KG1 (cell line): Measurements from ENCODE around the gene VTCN1.
"Not testable (repeated sequence)": the region's sequence is repeated elsewhere in the genome, so short reads cannot be mapped to it uniquely, and the experiment has no call there.

Experiments used
- DNase-seq: peaks from one replicate; lab custom pipeline; 2025; lab: John Stamatoyannopoulos, UW

VTCN1 gene

GRCh38 chr1:117123274-117123673 is 87.5 kb downstream of the VTCN1 start:
- DNase-seq, result no peak

DNA sequence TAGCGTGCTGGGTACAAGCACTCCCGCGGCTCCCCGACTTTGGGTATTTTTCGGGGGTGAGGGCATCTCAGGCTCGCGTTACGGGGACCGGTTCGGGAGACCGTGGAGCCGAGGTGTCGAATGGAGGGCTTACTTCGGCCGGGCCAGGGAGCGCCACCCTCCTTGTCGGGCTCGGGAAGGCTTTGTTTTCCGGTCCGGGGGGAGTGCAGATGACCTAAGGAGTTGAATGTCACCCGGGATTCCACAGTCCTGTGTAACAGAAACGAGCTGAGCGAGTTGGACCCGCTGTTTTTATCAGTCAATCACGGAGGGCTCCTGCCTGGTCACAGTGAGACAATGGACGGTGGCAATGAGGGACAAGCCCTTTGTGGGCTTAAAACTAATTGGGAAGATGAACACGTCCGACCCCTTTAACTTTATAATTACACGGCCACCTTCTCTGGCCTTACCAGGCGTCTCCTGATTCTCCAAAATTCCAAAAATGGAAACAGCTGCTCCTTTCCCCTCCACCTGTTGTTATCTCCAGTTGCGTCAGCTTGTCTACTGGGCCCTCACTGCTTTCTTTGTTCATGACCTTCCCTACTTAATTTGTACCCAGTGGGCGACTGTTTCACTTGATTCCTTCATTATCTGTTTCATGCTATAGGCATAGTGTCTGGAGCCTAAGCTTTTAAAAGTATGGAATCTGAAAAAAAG is 88.2 kb downstream of the VTCN1 start:
- DNase-seq, result no peak

DNA sequence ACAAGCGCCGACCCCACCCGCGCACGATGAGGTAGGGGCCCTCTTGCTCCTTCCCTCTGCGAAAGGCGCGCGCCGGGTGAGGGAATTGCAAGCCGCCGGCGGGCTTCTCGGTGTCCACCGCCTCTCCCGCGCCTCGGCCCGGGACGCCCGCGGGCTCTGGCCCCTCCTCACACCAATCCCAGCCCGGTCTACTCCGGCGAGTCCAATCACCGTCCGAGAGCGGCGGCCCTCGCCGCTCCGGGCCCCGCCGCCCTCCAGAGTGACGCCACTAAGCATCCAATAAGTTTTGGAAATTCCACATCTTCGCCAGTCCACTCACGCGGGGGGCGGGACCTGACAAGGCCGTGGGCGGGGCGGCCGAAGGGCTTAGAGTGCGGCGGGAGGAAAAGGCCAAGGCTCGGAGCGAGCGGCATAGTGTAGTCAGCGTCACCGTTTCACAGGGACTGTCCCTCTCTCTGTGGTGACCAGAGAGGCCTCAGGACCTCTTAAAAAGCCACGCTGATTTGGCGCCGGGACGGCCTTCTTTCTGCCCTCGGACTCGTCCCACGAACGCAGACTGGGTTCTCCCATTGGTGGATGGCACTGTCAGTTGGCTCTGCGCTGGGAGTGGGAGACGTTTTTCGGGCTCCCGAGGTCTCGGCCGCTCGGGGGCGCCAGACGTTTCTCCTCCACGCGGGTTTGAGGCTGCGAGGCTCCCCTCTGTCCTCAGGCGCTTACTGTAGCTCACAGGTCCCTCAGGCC is 89.0 kb downstream of the VTCN1 start, which contains the start of gene TRIM45:
Gene TRIM45, minus strand, starts transcription at position 161 of the 741 bp plus-strand sequence. CDS start 548 bp downstream, outside the sequence.
- peak; percentile 77 for DNase-seq

GRCh38 chr1:117120774-117121588 is 89.7 kb downstream of the VTCN1 start:
- no peak for DNase-seq

GRCh38 chr1:117119144-117119543 is 91.6 kb downstream of the VTCN1 start:
- not testable (repeated sequence) for DNase-seq

DNA sequence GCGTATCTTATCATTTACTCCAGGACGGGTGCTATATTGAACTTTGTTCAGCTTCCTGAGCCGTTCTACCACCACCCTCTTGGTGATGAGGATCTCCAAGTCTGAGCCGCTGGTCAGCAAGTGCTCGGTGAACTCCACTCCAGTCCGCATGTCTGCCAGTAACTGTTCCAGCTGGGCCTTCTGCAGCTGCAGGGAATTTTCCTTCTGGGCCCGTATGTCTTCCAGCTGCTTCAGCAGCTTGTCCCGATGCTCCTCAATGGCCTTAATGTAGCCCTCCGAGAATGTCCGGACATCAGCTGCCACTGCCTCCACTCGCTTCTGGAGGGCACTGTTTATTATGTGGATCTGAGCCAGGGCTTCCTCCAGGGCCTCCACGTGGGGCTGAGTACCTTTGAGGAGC is 92.6 kb downstream of the VTCN1 start:
- DNase-seq, result no peak

DNA sequence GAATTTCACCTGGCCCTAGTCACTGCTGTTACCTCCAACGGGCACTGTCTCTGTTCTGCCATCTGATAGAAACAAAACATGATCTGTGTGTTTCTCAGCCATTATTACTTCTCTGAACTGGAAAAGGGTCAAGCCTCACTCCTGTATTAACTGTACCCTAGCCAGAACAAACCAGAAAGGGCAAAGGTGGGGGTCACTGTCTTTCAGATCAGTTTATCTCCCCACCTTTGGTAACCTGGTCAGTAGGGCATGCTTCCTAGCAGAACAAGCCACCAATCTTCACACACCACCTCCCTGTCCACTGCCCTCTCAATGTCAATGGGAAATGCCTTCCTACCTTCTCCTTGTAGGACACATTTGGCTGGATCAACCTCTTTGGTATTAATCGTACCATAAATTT is 93.0 kb downstream of the VTCN1 start:
- DNase-seq, result no peak

DNA sequence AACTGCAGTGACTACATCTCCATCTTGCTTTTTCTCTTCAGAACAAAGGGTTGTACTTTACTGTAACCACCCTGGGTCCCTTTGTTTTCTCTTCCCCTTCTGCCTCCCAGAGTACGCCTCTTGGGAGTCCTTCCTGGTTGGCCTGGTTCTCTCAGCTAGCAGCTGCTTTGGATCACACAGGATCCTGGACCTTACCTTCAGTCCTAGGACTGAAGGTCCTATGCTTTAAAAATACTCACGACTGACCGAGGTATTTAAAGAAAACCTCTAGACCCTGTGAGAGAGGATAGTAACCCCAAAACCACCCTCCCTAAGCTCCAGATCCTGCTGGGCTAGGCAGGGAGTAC is 94.0 kb downstream of the VTCN1 start:
- DNase-seq, result no peak

DNA sequence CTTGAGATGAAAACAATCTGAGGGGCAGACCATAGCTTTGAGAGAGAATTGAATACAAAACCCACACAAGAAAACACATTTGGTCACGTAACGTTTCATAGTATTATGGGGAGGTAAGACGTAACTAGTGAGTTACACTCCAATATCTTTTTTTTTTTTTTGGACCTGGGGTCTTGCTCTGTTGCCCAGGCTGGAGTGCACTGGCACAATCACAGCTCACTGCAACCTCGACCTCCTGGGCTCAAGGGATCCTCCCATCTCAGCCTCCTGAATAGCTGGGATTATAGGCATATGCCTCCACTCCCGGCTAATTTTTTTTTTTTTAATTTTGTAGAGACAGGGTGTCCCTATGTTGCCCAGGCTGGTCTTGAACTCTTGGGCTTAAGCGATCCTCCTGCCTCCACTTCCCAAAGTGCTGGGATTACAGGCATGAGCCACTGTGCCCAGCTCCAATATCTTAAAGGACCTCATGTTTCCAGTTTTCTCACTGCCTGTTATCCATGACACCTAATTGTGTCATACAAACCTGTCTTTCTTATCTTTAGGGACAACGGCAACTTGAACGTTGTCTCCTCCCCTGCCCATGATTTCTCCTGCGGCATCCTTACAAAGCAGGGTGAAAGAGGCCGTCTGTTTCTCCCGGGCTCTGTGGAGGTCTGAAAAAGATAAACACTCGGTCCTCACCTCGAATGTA is 94.5 kb downstream of the VTCN1 start:
- DNase-seq, result no peak

- no peak for DNase-seq
Observed at GRCh38 chr1:117114877-117115276, 95.8 kb downstream of the VTCN1 start.

- no peak for DNase-seq
Observed at GRCh38 chr1:117113199-117113598, 97.5 kb downstream of the VTCN1 start.

DNA sequence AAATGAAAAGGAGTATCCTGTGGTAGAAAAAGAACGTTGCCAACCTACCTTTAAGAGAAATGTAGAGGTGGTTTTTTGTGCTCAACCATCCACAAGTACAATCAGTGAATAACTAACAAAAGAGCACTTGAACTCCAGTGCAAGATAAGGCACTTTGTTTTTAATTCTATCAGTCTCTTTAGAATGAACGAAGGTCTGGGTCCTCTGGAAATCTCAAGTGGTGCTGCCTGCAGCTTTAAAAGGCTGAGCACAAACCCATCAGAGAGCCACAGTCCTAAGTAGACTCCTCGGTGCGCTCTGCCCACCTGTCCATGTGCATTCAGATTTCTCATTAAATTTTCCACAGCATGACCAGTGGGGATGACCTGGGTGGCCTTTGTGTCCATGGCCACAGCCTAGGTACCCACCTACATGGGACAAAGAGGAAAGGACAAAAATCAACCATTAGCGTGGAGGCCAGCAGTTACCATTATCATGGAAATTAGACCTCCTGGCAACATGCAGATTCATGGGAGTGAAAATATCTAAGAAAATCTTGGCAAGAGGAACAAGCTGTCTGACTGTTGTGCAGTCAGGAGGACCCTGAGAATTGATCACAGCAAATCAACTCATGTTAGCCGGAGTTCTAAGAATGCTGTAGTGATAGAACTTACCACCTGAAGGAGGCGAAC is 98.5 kb downstream of the VTCN1 start:
- DNase-seq, result no peak

DNA sequence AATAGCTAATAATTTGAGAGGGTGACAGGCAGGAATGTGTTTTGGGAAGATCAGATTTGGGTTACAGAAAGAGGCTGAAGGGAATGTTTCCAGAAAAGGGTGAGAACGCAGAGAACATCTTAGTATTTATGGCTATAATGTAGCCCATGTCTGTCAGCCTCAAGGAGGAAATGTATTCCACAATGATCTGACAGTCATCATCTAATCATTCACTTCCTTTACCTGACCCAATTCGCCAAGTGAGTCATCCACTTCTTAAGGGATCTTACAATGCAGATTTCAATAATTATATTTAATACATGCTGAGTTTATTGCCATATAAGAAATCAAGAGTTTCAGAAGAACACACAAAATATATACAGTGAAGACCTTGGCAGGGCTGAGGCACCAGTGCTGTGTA is 100.0 kb downstream of the VTCN1 start:
- no peak for DNase-seq

DNA sequence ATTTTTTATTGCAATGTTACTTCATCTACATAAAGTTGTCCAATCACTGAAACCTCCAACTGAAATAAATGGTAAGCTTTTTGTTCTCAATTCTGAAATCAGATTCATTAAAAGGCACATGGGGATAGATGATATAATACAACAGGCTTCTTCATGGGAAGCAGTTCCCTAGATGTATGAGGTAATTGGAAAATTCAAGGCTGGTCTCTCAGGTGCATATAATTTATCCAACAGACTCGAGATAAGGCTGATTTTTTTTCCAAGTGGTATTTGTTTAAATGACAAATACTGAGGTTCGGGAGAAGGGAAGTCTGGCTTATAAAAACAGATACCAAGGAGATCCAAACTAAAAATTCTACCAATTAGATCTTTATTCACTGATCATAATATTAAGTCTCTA is 103.4 kb downstream of the VTCN1 start:
- no peak for DNase-seq

GRCh38 chr1:117106478-117106877 is 104.2 kb downstream of the VTCN1 start:
- no peak for DNase-seq

- no peak for DNase-seq
Observed at GRCh38 chr1:117105722-117106121, 105.0 kb downstream of the VTCN1 start.

DNA sequence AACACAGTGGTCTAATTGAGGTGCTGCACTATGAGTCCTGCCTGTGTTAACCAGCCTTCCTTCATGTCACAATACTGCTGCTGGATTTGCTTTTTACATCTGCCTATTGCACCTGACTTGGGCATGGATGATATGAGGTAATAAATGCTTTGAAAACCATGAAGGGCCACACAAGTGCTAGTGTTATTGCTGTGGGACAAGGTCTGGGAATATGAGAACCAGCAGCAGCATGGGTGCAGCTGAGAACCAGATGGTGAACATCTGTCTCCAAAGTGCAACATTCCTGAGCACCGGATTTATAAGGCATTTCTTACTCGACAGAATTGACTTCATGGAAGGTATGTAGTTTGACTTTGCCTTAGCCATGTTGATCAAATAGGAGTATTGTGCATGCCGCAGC is 105.7 kb downstream of the VTCN1 start:
- DNase-seq, result no peak

DNA sequence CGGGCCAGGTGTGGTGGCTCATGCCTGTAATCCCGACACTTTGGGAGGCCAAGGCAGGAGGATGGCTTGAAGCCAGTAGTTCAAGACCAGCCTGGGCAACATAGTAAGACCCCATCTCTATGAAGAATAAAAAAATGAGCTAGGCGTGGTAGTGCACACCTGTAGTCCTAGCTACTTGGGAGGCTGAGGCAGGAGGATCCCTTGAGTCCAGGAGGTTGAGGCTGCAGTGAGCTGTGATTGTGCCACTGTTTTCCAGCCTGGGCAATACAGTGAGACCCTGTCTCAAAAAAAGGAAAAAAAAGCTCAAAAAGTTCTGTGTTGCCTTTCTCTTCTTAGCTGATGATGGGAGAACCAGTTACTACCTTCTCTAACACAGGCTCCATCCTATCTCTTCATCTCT is 108.9 kb downstream of the VTCN1 start:
- DNase-seq, result not testable (repeated sequence)

DNA sequence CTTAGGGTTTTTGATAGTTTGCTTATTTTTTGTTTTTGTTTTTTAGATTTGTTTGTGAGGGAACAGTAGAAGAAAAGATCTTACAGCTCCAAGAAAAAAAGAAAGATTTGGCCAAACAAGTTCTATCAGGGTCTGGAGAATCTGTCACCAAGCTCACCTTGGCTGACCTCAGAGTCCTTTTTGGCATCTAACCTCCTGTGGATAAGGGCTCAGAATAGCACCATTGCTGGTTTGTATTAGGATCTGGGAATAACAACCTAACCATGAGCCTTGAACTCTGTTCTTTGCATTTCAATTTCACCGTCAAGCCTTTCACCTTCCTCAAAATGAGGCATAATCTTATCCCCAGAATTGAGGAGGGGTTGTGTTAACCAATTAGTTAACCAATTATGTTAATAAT is 109.4 kb downstream of the VTCN1 start:
- no peak for DNase-seq

DNA sequence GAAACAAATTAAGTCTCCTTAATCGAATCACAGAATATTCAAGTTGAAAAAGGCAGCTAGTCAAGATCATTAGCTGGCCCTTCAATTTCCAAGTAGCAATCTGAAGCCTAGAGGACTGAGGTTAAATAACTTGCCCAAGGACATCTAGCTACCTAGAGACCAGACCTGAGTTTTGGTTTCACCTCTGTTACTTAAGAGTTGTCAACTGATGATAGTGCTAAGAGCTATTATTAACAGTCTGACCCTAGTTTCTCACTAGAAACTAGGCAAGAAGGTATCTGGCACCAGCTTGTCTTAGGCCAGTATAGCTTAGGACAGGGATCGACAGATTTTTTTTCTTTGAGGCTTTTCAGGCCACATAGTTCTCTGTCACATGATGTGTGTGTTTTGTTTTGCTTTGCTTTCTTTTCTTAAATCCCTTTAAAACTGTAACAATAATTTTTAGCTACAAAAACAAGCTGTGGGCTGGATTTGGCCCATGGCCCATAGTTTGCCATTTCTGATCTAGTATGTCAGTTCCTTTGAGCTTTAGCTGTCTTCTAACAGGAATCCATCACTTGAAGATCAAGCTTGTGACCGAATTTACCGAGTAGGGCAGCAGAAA is 112.3 kb downstream of the VTCN1 start:
- no peak for DNase-seq

GRCh38 chr1:117097443-117097842 is 113.3 kb downstream of the VTCN1 start:
- no peak for DNase-seq
